H9 (cell line): ENCODE measurements around the gene BPIFB6. TPM values are rescaled to one million over a fixed set of nuclear protein-coding genes. Genes with fewer than 3 reads are reported as not detected.

Experiments used
- DNase-seq: peaks from one replicate; pipeline ENCODE4 v3.0.0-alpha.2; 2017
- H2AFZ ChIP-seq: one replicate; pipeline ENCODE4 v1.6.1; 2013; ENCODE audit warnings: mild to moderate bottlenecking, low read length, control low read depth, moderate library complexity
- H2AK5ac ChIP-seq: 2 replicates; pipeline ENCODE4 v1.6.1; 2013; ENCODE audit warnings: low read length, control low read depth, mixed read lengths; ENCODE audit not compliant: insufficient read length
- H2BK120ac ChIP-seq: one replicate; pipeline ENCODE4 v1.6.1; 2013; ENCODE audit warnings: low read depth, mild to moderate bottlenecking, low read length, control low read depth, inconsistent platforms; ENCODE audit not compliant: poor library complexity, severe bottlenecking
- H2BK12ac ChIP-seq: 2 replicates; pipeline ENCODE4 v1.6.1; 2013; ENCODE audit warnings: low read length, control low read depth, mixed read lengths, low read depth; ENCODE audit not compliant: insufficient read length
- H2BK15ac ChIP-seq: 2 replicates; pipeline ENCODE4 v1.6.1; 2013; ENCODE audit warnings: low read depth, low read length, control low read depth
- H2BK20ac ChIP-seq: one replicate; pipeline ENCODE4 v1.6.1; 2013; ENCODE audit warnings: low read depth, mild to moderate bottlenecking, low read length, control low read depth, inconsistent platforms; ENCODE audit not compliant: poor library complexity, severe bottlenecking
- H2BK5ac ChIP-seq: 2 replicates; pipeline ENCODE4 v1.6.1; 2013; ENCODE audit warnings: low read length, control low read depth, mixed read lengths; ENCODE audit not compliant: insufficient read length
- H3K14ac ChIP-seq: 2 replicates; pipeline ENCODE4 v1.6.1; 2013; ENCODE audit warnings: low read length, control low read depth; ENCODE audit not compliant: insufficient read depth
- H3K18ac ChIP-seq: 2 replicates; pipeline ENCODE4 v1.6.1; 2013; ENCODE audit warnings: low read depth, mild to moderate bottlenecking, mixed read lengths, low read length, control low read depth; ENCODE audit not compliant: insufficient read length
- H3K23ac ChIP-seq: 2 replicates; pipeline ENCODE4 v1.6.1; 2013; ENCODE audit warnings: low read length, control low read depth, mixed read lengths, low read depth; ENCODE audit not compliant: insufficient read length
- H3K23me2 ChIP-seq: 2 replicates; pipeline ENCODE4 v1.6.1; 2013; ENCODE audit warnings: low read depth, mild to moderate bottlenecking, mixed read lengths, low read length, control low read depth; ENCODE audit not compliant: insufficient read length, poor library complexity, severe bottlenecking
- H3K27ac ChIP-seq: 2 replicates; pipeline ENCODE4 v1.5.1; 2013; ENCODE audit warnings: low read length, control low read depth, mixed read lengths, low read depth; ENCODE audit not compliant: insufficient read length
- H3K27me3 ChIP-seq: 2 replicates; pipeline ENCODE4 v1.6.1; 2013; ENCODE audit warnings: low read length, control low read depth, inconsistent platforms; ENCODE audit not compliant: insufficient read depth
- H3K4ac ChIP-seq: 2 replicates; pipeline ENCODE4 v1.6.1; 2013; ENCODE audit warnings: low read depth, mild to moderate bottlenecking, control low read depth, inconsistent platforms, low read length, moderate library complexity
- H3K4me1 ChIP-seq: 2 replicates; pipeline ENCODE4 v1.6.1; 2013; ENCODE audit warnings: low read length, control low read depth, inconsistent platforms; ENCODE audit not compliant: insufficient read depth
- H3K4me2 ChIP-seq: 2 replicates; pipeline ENCODE4 v1.6.1; 2013; ENCODE audit warnings: low read length, control low read depth, mixed read lengths; ENCODE audit not compliant: insufficient read length, insufficient read depth
- H3K56ac ChIP-seq: 2 replicates; pipeline ENCODE4 v1.6.1; 2013; ENCODE audit warnings: low read depth, mild to moderate bottlenecking, mixed read lengths, low read length, control low read depth; ENCODE audit not compliant: insufficient read length
- H3K79me1 ChIP-seq: 2 replicates; pipeline ENCODE4 v1.6.1; 2013; ENCODE audit warnings: low read depth, mild to moderate bottlenecking, moderate library complexity, low read length, control low read depth, inconsistent platforms; ENCODE audit not compliant: insufficient read depth, poor library complexity, severe bottlenecking
- H3K79me2 ChIP-seq: 2 replicates; pipeline ENCODE4 v1.6.1; 2013; ENCODE audit warnings: low read length, control low read depth, inconsistent platforms; ENCODE audit not compliant: insufficient read depth
- H3K9ac ChIP-seq: 2 replicates; pipeline ENCODE4 v1.6.1; 2013; ENCODE audit warnings: low read length, control low read depth, mixed read lengths; ENCODE audit not compliant: insufficient read length; ENCODE audit errors: extremely low read depth
- H3K9me3 ChIP-seq: one replicate; pipeline ENCODE4 v1.6.1; 2013; ENCODE audit warnings: low read depth, low read length, inconsistent platforms; ENCODE audit not compliant: control insufficient read depth
- H3T11ph ChIP-seq: one replicate; pipeline ENCODE4 v1.6.1; 2013; ENCODE audit warnings: mild to moderate bottlenecking, low read length, control low read depth, inconsistent platforms
- H4K20me1 ChIP-seq: one replicate; pipeline ENCODE4 v1.6.1; 2013; ENCODE audit not compliant: control insufficient read depth, insufficient read length, insufficient read depth
- H4K5ac ChIP-seq: 2 replicates; pipeline ENCODE4 v1.6.1; 2013; ENCODE audit warnings: low read depth, mild to moderate bottlenecking, mixed read lengths, low read length, control low read depth; ENCODE audit not compliant: insufficient read length
- H4K8ac ChIP-seq: replicated peaks from 2 replicates; pipeline ENCODE4 v1.6.1; 2013; ENCODE audit warnings: low read length, control low read depth, mixed read lengths, low read depth; ENCODE audit not compliant: insufficient read length
- H4K91ac ChIP-seq: 2 replicates; pipeline ENCODE4 v1.6.1; 2013; ENCODE audit warnings: low read depth, mild to moderate bottlenecking, moderate library complexity, mixed read lengths, low read length, control low read depth; ENCODE audit not compliant: insufficient read length
- H3K27ac Mint-ChIP-seq, 3 experiments: 2 replicates in 2 of 3; 3 replicates in 1 of 3; pipeline ENCODE4 v1.8.0; 2020 to 2021; ENCODE audit warnings: mixed read lengths in 3 of 3, mild to moderate bottlenecking in 1 of 3, moderate library complexity in 1 of 3
- H3K27me3 Mint-ChIP-seq: 2 replicates; pipeline ENCODE4 v1.8.0; 2021; ENCODE audit warnings: low read depth, mild to moderate bottlenecking, moderate library complexity, mixed read lengths
- H3K36me3 Mint-ChIP-seq, 3 experiments: 2 replicates in 2 of 3; 3 replicates in 1 of 3; pipeline ENCODE4 v1.8.0; 2020 to 2021; ENCODE audit warnings: low read depth in 3 of 3, mixed read lengths in 3 of 3; ENCODE audit not compliant: insufficient read depth in 1 of 3
- H3K4me1 Mint-ChIP-seq, 2 experiments: 2 replicates each; pipeline ENCODE4 v1.8.0; 2020; ENCODE audit warnings: mixed read lengths in 2 of 2
- H3K4me3 Mint-ChIP-seq, 2 experiments: 2 replicates in 1 of 2; 3 replicates in 1 of 2; pipeline ENCODE4 v1.8.0; 2020 to 2021; ENCODE audit warnings: mild to moderate bottlenecking in 2 of 2, mixed read lengths in 2 of 2, moderate library complexity in 1 of 2
- H3K9me3 Mint-ChIP-seq, 2 experiments: 2 replicates in 1 of 2; 3 replicates in 1 of 2; pipeline ENCODE4 v1.8.0; 2020; ENCODE audit warnings: mild to moderate bottlenecking in 2 of 2, mixed read lengths in 2 of 2, moderate library complexity in 1 of 2
- CTCF ChIP-seq: fragments of 200-600 bp; sonication (generic); conservative IDR thresholded peaks from 3 replicates; pipeline ENCODE4 v1.8.0; 2021; ENCODE audit warnings: antibody characterized with exemption, mild to moderate bottlenecking
- WGBS: extraction: QIAGEN DNeasy Blood & Tissue Kit; methylation state at CpG from one replicate; pipeline ENCODE4 v1.1.7; 2013; ENCODE audit warnings: missing lambda C conversion rate, low lambda C conversion rate, mixed read lengths; ENCODE audit not compliant: insufficient read length; ENCODE audit errors: extremely low coverage; 5-methylcytosine and 5-hydroxymethylcytosine counted together
- total RNA-seq: library from RNA; stranded (reverse); gene quantifications from 2 replicates; pipeline ENCODE4 v1.2.1, GENCODE V29; 2021

The BPIFB6 gene
- total RNA-seq, 1 experiment from 2014 or later, result not detected

GRCh38 chr20:33075281-33075680 lies 43.8 kb downstream of the BPIFB6 start:
- Histone ChIP-seq H2AK5ac (no peak overlapping the region), H2BK12ac (no peak overlapping the region), H3K23ac (no peak overlapping the region), H3K27me3 (no peaks in the 10 kb centered on the region), H3K9ac (no peak overlapping the region), H2AFZ (no peak overlapping the region), H2BK15ac (no peak overlapping the region), H3K14ac (no peak overlapping the region), H3K23me2 (no peaks in the 10 kb centered on the region), H2BK20ac (no peak overlapping the region), H3K9me3 (no peaks in the 10 kb centered on the region), H3K4ac (no peak overlapping the region), H2BK5ac (no peak overlapping the region), H3T11ph (no peak overlapping the region), H4K91ac (no peak overlapping the region), H3K27ac (no peak overlapping the region), H3K79me2 (no peaks in the 10 kb centered on the region), H3K4me2 (no peak overlapping the region), H2BK120ac (no peak overlapping the region), H3K56ac (no peak overlapping the region), H4K20me1 (peaks cover 2% of the 10 kb centered on the region), H4K5ac (no peak overlapping the region), H3K79me1 (no peaks in the 10 kb centered on the region), H3K18ac (no peak overlapping the region), H4K8ac (no peak overlapping the region), H3K4me1 (no peaks in the 10 kb centered on the region)
- Mint-ChIP-seq H3K9me3 (no peaks in the 10 kb centered on the region; a peak in 1 of 5 replicates), H3K4me1 (peaks cover 0 to 3% of the 10 kb centered on the region in 2 experiments; a peak in 1 of 4 replicates), H3K27me3 (peaks cover 20% of the 10 kb centered on the region), H3K27ac (no peak overlapping the region), H3K36me3 (no peaks in the 10 kb centered on the region), H3K4me3 (no peak overlapping the region)
- no peak for TF ChIP-seq CTCF
- DNase-seq, result no peak
- WGBS, result no CpG with 5 or more reads among the region's 6 CpGs
